Neural progenitor cell (in vitro differentiated cells): ENCODE data around the gene MERTK. TPM values are rescaled to one million over a fixed set of nuclear protein-coding genes. Genes with fewer than 3 reads are reported as not detected.
"Not testable (repeated sequence)": the region's sequence is repeated elsewhere in the genome, so short reads cannot be mapped to it uniquely, and the experiment has no call there.

Experiments used
- DNase-seq: peaks from one replicate; pipeline ENCODE4 v3.0.0-alpha.2; 2016; ENCODE audit warnings: low spot score
- H2AFZ ChIP-seq: fragments of 200-600 bp; sonication (generic); replicated peaks from 2 replicates; pipeline ENCODE4 v1.6.1; 2016; ENCODE audit warnings: antibody characterized with exemption
- H3F3A ChIP-seq: fragments of 200-600 bp; sonication (generic); 2 replicates; pipeline ENCODE4 v1.6.1; 2016; ENCODE audit warnings: antibody characterized with exemption, low read depth
- H3K27ac ChIP-seq: fragments of 200-600 bp; sonication (generic); 2 replicates; pipeline ENCODE4 v1.5.1; 2016; ENCODE audit warnings: mild to moderate bottlenecking
- H3K27me3 ChIP-seq: fragments of 200-600 bp; sonication (generic); 2 replicates; pipeline ENCODE4 v1.6.1; 2016; ENCODE audit warnings: mild to moderate bottlenecking, moderate library complexity
- H3K36me3 ChIP-seq: fragments of 200-600 bp; sonication (generic); 2 replicates; pipeline ENCODE4 v1.5.1; 2016
- H3K4me1 ChIP-seq: fragments of 200-600 bp; sonication (generic); 2 replicates; pipeline ENCODE4 v1.6.1; 2016; ENCODE audit warnings: mixed run types
- H3K4me2 ChIP-seq: fragments of 200-600 bp; sonication (generic); 2 replicates; pipeline ENCODE4 v1.6.1; 2016
- H3K4me3 ChIP-seq: fragments of 200-600 bp; sonication (generic); 2 replicates; pipeline ENCODE4 v1.5.1; 2016
- H3K79me2 ChIP-seq: fragments of 200-600 bp; sonication (generic); 2 replicates; pipeline ENCODE4 v1.6.1; 2016; ENCODE audit warnings: low read depth
- H3K9ac ChIP-seq: fragments of 200-600 bp; sonication (generic); 2 replicates; pipeline ENCODE4 v1.6.1; 2016
- H3K9me3 ChIP-seq: fragments of 200-600 bp; sonication (generic); 2 replicates; pipeline ENCODE4 v1.5.1; 2016; ENCODE audit warnings: low read depth
- H4K20me1 ChIP-seq: fragments of 200-600 bp; sonication (generic); 2 replicates; pipeline ENCODE4 v1.6.1; 2016; ENCODE audit warnings: low read depth
- H3K27ac Mint-ChIP-seq: 3 replicates; pipeline ENCODE4 v1.8.0; 2021; ENCODE audit warnings: mixed read lengths
- H3K27me3 Mint-ChIP-seq: 2 replicates; pipeline ENCODE4 v1.8.0; 2022; ENCODE audit warnings: low read depth, mild to moderate bottlenecking, inconsistent platforms, moderate library complexity, mixed read lengths; ENCODE audit not compliant: insufficient read depth
- H3K36me3 Mint-ChIP-seq: 3 replicates; pipeline ENCODE4 v1.8.0; 2021; ENCODE audit warnings: mixed read lengths
- H3K4me1 Mint-ChIP-seq: 3 replicates; pipeline ENCODE4 v1.8.0; 2021; ENCODE audit warnings: mixed read lengths
- H3K4me3 Mint-ChIP-seq: 3 replicates; pipeline ENCODE4 v1.8.0; 2021; ENCODE audit warnings: mild to moderate bottlenecking, moderate library complexity, mixed read lengths
- H3K9me3 Mint-ChIP-seq: 3 replicates; pipeline ENCODE4 v1.8.0; 2020; ENCODE audit warnings: mixed read lengths
- EZH2 ChIP-seq: fragments of 200-600 bp; sonication (generic); IDR thresholded peaks from 2 replicates; pipeline ENCODE4 v1.6.1; 2017; ENCODE audit warnings: antibody characterized with exemption, mild to moderate bottlenecking, moderate library complexity
- EZH2phosphoT487 ChIP-seq: fragments of 200-600 bp; sonication (generic); IDR thresholded peaks from 2 replicates; pipeline ENCODE4 v1.6.1; 2017; ENCODE audit warnings: antibody characterized with exemption
- total RNA-seq: library from RNA; depleted of rRNA; stranded (reverse); fragments of >200 nt; gene quantifications from 2 replicates; pipeline ENCODE4 v1.2.3, GENCODE V29; 2015; ENCODE audit warnings: low replicate concordance
- TF ChIP-seq, protein P1 (sequence below): fragments of 200-600 bp; sonication (generic); IDR thresholded peaks from 2 replicates; pipeline ENCODE4 v1.5.1; 2017; ENCODE audit warnings: antibody characterized with exemption, mild to moderate bottlenecking

The MERTK gene
- total RNA-seq, 1 donor from 2014 or later, result 6.1 TPM

DNA sequence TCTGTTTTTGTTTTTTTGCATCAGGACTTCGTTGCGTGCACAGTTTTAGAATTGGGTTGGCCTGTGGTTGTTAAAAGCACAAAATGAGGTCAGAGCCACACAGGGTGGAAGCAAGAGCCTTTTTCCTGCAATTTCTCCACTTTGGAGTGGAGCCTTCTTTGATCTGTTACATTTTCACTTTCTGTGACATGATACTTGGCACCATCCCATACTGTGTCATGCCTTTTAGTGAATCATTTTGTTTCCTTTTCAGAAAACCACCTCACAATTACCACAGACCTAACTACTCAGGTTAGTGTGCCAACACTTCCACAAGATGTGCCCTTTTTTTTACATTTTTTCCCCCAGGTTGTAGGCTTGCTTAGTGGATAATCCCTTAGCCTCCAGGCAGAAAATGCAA lies 32.5 kb downstream of the MERTK start:
- Mint-ChIP-seq H3K4me1 (no peaks in the 10 kb centered on the region), H3K4me3 (no peak overlapping the region), H3K9me3 (no peaks in the 10 kb centered on the region), H3K27ac (no peak overlapping the region), H3K36me3 (peaks cover 18% of the 10 kb centered on the region), H3K27me3 (peaks cover 2% of the 10 kb centered on the region)
- Histone ChIP-seq H3K4me1 (no peaks in the 10 kb centered on the region), H2AFZ (no peak overlapping the region), H4K20me1 (no peaks in the 10 kb centered on the region), H3K9me3 (no peaks in the 10 kb centered on the region), H3K4me2 (no peak overlapping the region), H3K36me3 (no peaks in the 10 kb centered on the region), H3K79me2 (no peaks in the 10 kb centered on the region), H3F3A (no peaks in the 10 kb centered on the region), H3K9ac (no peak overlapping the region), H3K27me3 (no peaks in the 10 kb centered on the region), H3K27ac (no peak overlapping the region), H3K4me3 (no peak overlapping the region)
- DNase-seq, result no peak
- TF ChIP-seq EZH2, result no peak
- no peak for TF ChIP-seq EZH2phosphoT487
- TF ChIP-seq, protein P1, sequence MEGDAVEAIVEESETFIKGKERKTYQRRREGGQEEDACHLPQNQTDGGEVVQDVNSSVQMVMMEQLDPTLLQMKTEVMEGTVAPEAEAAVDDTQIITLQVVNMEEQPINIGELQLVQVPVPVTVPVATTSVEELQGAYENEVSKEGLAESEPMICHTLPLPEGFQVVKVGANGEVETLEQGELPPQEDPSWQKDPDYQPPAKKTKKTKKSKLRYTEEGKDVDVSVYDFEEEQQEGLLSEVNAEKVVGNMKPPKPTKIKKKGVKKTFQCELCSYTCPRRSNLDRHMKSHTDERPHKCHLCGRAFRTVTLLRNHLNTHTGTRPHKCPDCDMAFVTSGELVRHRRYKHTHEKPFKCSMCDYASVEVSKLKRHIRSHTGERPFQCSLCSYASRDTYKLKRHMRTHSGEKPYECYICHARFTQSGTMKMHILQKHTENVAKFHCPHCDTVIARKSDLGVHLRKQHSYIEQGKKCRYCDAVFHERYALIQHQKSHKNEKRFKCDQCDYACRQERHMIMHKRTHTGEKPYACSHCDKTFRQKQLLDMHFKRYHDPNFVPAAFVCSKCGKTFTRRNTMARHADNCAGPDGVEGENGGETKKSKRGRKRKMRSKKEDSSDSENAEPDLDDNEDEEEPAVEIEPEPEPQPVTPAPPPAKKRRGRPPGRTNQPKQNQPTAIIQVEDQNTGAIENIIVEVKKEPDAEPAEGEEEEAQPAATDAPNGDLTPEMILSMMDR, result no peak

DNA sequence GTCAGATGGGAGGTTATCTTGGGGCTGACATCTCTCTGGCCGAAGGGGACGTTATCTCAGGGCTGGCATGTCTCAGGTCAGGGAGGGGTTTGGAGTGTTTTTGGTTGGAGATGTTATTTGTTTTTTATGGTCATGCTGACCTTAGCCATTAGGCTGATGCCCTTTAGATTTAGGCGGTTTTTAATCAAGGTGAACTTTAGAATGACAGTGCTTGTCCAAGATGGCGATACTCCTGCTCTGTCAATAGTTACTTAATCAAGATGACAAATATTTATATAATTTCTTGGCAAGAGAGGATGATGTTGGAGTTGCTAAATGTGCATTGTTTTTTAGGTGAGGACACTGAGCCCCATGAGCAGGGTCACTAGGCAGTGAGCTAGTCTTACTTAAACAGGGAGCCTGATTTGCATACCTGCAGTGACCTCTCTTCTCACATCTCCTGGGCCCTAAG lies 34.5 kb downstream of the MERTK start:
- H3K4me3 ChIP-seq, result no peak overlapping the region
- Mint-ChIP-seq H3K9me3 (no peaks in the 10 kb centered on the region), H3K4me1 (no peaks in the 10 kb centered on the region), H3K27ac (no peak overlapping the region), H3K36me3 (peaks cover 18% of the 10 kb centered on the region), H3K4me3 (no peak overlapping the region), H3K27me3 (peaks cover 2% of the 10 kb centered on the region)
- H3K36me3 ChIP-seq, result no peaks in the 10 kb centered on the region
- no peak for DNase-seq
- no peak overlapping the region for H3K27ac ChIP-seq
- H3K4me1 ChIP-seq, result no peaks in the 10 kb centered on the region
- no peak for TF ChIP-seq EZH2phosphoT487
- TF ChIP-seq, protein P1, result no peak
- no peak for TF ChIP-seq EZH2
- H3K9me3 ChIP-seq, result no peaks in the 10 kb centered on the region
- no peak overlapping the region for H2AFZ ChIP-seq
- no peak overlapping the region for H3K4me2 ChIP-seq
- no peaks in the 10 kb centered on the region for H4K20me1 ChIP-seq
- H3F3A ChIP-seq, result no peaks in the 10 kb centered on the region
- no peak overlapping the region for H3K9ac ChIP-seq
- no peaks in the 10 kb centered on the region for H3K27me3 ChIP-seq
- no peaks in the 10 kb centered on the region for H3K79me2 ChIP-seq

DNA sequence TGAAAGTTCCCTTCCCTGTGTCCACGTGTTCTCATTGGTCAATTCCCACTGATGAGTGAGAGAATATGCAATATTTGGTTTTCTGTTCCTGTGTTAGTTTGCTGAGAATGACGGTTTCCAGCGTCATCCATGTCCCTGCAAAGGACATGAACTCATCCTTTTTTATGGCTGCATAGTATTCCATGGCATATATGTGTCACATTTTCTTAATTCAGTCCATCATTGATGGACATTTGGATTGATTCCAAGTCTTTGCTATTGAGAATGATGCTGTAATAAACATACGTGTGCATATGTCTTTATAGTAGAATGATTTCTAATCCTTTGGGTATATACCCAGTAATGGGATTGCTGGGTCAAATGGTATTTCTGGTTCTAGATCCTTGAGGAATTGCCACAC lies 35.5 kb downstream of the MERTK start:
- H3K27ac ChIP-seq, H3K27me3 ChIP-seq, H3K4me1 Mint-ChIP-seq, DNase-seq, H3K4me2 ChIP-seq, H3K4me1 ChIP-seq, H3K9ac ChIP-seq, H3K36me3 ChIP-seq, H3K79me2 ChIP-seq, H3K4me3 Mint-ChIP-seq, H3K27me3 Mint-ChIP-seq, H3K4me3 ChIP-seq, H3K9me3 ChIP-seq, H3F3A ChIP-seq, H4K20me1 ChIP-seq, H3K27ac Mint-ChIP-seq, H3K9me3 Mint-ChIP-seq, H2AFZ ChIP-seq: not testable (repeated sequence)
- H3K36me3 Mint-ChIP-seq, result peaks cover 18% of the 10 kb centered on the region

DNA sequence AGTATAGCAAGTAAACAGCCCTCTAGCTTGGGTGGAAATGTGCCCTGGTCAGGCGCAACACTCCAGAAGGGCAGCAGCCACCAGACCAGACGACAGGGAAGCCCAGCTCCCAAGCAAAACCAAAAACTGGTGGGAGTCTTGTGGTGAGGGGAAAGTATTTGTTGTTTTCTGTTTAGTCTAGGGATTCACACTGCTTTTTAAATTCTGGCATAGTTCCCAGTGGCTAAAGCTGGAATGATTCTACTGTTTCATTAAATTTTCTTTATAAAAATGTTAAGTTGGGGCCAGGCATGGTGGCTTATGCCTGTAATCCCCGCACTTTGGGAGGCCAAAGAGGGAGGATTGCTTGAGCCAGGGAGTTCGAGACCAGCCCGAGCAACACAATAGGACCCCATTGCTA lies 38.5 kb downstream of the MERTK start:
- H3K4me1 ChIP-seq, result no peaks in the 10 kb centered on the region
- H3K27ac ChIP-seq, result no peak overlapping the region
- H3K27me3 ChIP-seq, result no peaks in the 10 kb centered on the region
- Mint-ChIP-seq H3K4me1 (peaks cover 10% of the 10 kb centered on the region), H3K27ac (no peak overlapping the region), H3K36me3 (peaks cover 10% of the 10 kb centered on the region), H3K9me3 (no peaks in the 10 kb centered on the region), H3K4me3 (no peak overlapping the region), H3K27me3 (peaks cover 4% of the 10 kb centered on the region)
- H3K36me3 ChIP-seq, result no peaks in the 10 kb centered on the region
- TF ChIP-seq EZH2phosphoT487 (no peak), EZH2 (no peak)
- TF ChIP-seq, protein P1, result no peak
- no peaks in the 10 kb centered on the region for H4K20me1 ChIP-seq
- H3K79me2 ChIP-seq, result no peaks in the 10 kb centered on the region
- no peak overlapping the region for H3K4me3 ChIP-seq
- H3K9me3 ChIP-seq, result no peaks in the 10 kb centered on the region
- DNase-seq, result no peak
- no peak overlapping the region for H3K9ac ChIP-seq
- no peaks in the 10 kb centered on the region for H3F3A ChIP-seq
- H2AFZ ChIP-seq, result no peak overlapping the region
- no peak overlapping the region for H3K4me2 ChIP-seq
